MG63 (cell line): ENCODE data around the gene KCNS3. TPM values are rescaled to one million over a fixed set of nuclear protein-coding genes. Genes with fewer than 3 reads are reported as not detected.

Experiments
- DNase-seq: peaks from one replicate; pipeline ENCODE4 v3.0.0-alpha.2; 2020
- H3K27me3 ChIP-seq: fragments of 250-450 bp; sonication (Bioruptor Pico); 2 replicates; pipeline ENCODE4 v1.5.1; 2020; ENCODE audit warnings: mild to moderate bottlenecking, moderate library complexity
- H3K36me3 ChIP-seq: fragments of 250-450 bp; sonication (Bioruptor Pico); 2 replicates; pipeline ENCODE4 v1.5.1; 2020; ENCODE audit warnings: mild to moderate bottlenecking, moderate library complexity
- H3K4me3 ChIP-seq: fragments of 250-450 bp; sonication (Bioruptor Pico); 2 replicates; pipeline ENCODE4 v1.5.1; 2020; ENCODE audit warnings: mild to moderate bottlenecking, moderate library complexity
- H3K9me3 ChIP-seq: fragments of 250-450 bp; sonication (Bioruptor Pico); 2 replicates; pipeline ENCODE4 v1.5.1; 2020; ENCODE audit warnings: mild to moderate bottlenecking, moderate library complexity
- total RNA-seq: library from RNA; depleted of rRNA; stranded (reverse); fragments of >200 nt; shearing (Covaris generic); gene quantifications from 2 replicates; pipeline ENCODE4 v1.2.3, GENCODE V29; 2014; ENCODE audit warnings: low replicate concordance; rRNA removed

KCNS3 gene
- total RNA-seq = 5.2 and 10.7 TPM in 2 replicates

DNA sequence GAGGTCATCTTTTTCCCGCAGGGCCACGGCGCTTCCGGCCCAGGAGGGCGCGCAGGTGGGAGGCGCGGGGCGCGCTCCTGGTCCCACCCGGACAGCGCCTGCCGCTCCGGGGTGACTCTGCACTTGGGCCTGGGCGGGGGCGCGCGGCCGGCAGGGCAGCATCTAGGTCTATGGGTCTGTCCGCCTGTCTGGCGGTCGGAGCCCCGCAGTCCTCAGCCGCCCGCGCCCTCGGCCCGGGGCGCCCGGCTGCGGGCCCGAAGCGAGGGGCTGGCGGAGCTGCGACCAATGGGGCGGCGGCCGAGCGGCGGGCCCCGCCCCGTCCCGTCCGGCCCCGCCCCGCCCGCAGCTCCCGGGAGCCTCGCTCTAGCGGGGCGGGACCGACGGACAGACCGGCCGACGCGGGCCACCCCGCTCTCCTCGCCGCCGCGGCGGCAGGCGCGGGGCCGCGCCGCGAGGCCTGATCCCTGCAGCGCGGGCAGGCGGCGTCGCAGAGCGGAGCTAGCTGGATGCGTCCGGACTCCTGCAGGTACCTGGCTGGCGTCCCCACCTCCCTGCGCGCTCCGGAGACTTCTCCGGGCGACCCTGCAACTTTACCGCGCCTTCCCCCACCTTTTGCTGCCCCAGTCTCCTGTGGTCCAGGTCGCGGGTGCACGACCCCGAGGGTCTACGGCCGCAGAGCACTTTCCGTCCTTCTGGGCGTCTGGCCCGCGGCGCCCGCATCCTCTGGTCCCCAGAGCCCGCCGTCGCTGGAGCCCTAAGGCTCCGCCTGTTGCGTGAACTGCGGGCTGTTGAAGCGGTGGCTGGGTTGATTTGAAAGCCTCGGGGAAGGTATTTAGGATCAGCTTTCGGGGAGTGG lies at the start of gene KCNS3:
TSS of gene KCNS3 (plus strand) at position 387 of the 856 bp plus-strand sequence. CDS start 52,342 bp downstream, outside the sequence.
- Histone ChIP-seq H3K9me3 (no peaks in the 10 kb centered on the region), H3K4me3 (peak within 1 kb of the TSS; percentile 87), H3K27me3 (peaks cover 3% of the 10 kb centered on the region; the same call in 1 of the 2 replicates), H3K36me3 (no peaks in the 10 kb centered on the region)
- DNase-seq = peak; percentile 60

DNA sequence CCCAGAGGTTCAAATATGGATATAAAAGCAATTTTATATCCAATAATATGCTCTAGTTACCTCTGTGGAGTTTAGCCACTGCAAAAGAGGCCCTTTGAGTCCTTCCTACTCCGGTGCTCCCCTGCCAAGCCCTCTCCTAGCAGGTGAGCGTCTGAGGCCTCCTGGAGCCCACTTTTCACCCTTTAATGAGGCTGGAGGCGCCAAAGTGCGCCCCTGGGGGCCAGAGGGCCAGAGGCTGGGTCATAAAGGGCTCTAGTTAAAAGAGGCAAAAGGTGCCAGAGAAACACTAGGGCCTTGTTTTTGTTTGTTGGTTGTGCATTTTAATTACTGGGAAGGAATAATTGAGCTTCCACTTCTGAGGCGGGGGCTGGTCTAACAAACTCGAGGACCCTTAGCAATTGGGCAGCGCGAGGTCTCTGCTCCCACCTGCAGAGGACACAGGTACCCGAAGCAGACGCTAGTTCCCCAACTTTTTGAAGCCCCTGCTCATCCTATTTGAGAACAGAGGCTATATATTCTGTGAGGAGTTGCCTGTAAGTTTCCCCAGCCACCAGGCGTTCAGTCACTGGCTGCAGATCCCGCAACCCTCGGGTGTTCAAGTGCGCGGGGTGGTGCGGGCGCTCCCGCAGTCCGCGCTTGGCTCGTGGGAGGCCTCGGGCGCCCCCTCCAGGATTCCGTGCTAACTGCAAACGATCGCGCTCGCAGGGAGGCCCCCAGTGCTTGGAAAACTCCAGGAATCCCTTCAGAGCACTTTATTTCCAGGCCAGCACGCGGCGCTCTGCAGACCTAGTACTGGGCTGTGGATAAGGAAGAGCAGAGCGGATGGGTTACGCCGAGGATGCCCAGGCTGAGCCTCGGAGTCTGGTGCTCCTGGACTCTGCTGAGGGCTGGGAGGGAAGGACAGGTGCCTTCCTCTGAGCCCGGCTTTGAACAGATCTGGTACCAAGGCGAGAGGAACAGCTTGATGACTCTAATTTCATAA lies 48.1 kb upstream of the KCNS3 start:
- Histone ChIP-seq H3K9me3 (no peaks in the 10 kb centered on the region), H3K4me3 (no peak overlapping the region), H3K36me3 (no peaks in the 10 kb centered on the region), H3K27me3 (peaks cover 2% of the 10 kb centered on the region; the same call in 1 of the 2 replicates)
- peak; percentile 41 for DNase-seq

- Histone ChIP-seq H3K9me3 (no peaks in the 10 kb centered on the region), H3K27me3 (peaks cover 2% of the 10 kb centered on the region; the same call in 1 of the 2 replicates), H3K36me3 (no peaks in the 10 kb centered on the region), H3K4me3 (no peak overlapping the region)
- DNase-seq = no peak
These were observed 43.0 kb upstream of the KCNS3 start for GRCh38 chr2:17835516-17835915.

- Histone ChIP-seq H3K9me3 (no peaks in the 10 kb centered on the region), H3K27me3 (no peaks in the 10 kb centered on the region), H3K36me3 (no peaks in the 10 kb centered on the region), H3K4me3 (no peak overlapping the region)
- no peak for DNase-seq
These were observed 38.5 kb upstream of the KCNS3 start for GRCh38 chr2:17839959-17840358.

- H3K9me3 ChIP-seq = no peaks in the 10 kb centered on the region
- no peak overlapping the region for H3K4me3 ChIP-seq
- H3K27me3 ChIP-seq = no peaks in the 10 kb centered on the region
- DNase-seq = no peak
- no peaks in the 10 kb centered on the region for H3K36me3 ChIP-seq
These were observed 35.0 kb upstream of the KCNS3 start for GRCh38 chr2:17843457-17843856.

GRCh38 chr2:17845806-17846205 lies 32.7 kb upstream of the KCNS3 start:
- no peak for DNase-seq
- H3K4me3 ChIP-seq = no peak overlapping the region
- H3K27me3 ChIP-seq = no peaks in the 10 kb centered on the region
- no peaks in the 10 kb centered on the region for H3K36me3 ChIP-seq
- no peaks in the 10 kb centered on the region for H3K9me3 ChIP-seq

DNA sequence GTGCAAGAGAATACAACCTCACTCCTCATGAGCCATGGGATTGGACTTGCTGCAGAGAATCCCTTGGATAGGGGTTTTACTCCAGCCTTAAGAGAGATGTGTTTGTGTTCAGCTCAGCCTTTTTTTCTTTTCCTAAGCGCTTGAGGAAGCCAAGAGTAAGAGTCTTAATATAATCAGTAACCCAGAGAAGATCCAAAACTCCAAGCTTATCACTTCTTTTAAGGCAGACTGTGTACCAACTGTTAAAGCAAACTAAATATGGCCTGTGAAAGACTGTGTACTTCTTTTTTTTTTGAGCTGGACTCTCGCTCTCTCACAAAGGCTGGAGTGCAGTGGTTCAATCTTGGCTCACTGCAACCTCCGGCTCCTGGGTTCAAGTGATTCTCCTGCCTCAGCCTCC lies 31.8 kb upstream of the KCNS3 start:
- DNase-seq = no peak
- H3K4me3 ChIP-seq = no peak overlapping the region
- no peaks in the 10 kb centered on the region for H3K36me3 ChIP-seq
- no peaks in the 10 kb centered on the region for H3K9me3 ChIP-seq
- H3K27me3 ChIP-seq = no peaks in the 10 kb centered on the region

GRCh38 chr2:17847236-17847635 lies 31.2 kb upstream of the KCNS3 start:
- no peaks in the 10 kb centered on the region for H3K27me3 ChIP-seq
- no peaks in the 10 kb centered on the region for H3K9me3 ChIP-seq
- DNase-seq = no peak
- H3K4me3 ChIP-seq = no peak overlapping the region
- no peaks in the 10 kb centered on the region for H3K36me3 ChIP-seq

GRCh38 chr2:17849275-17849674 lies 29.2 kb upstream of the KCNS3 start:
- Histone ChIP-seq H3K27me3 (no peaks in the 10 kb centered on the region), H3K36me3 (no peaks in the 10 kb centered on the region), H3K4me3 (no peak overlapping the region), H3K9me3 (no peaks in the 10 kb centered on the region)
- DNase-seq = no peak

- Histone ChIP-seq H3K36me3 (no peaks in the 10 kb centered on the region), H3K4me3 (no peak overlapping the region), H3K27me3 (no peaks in the 10 kb centered on the region), H3K9me3 (no peaks in the 10 kb centered on the region)
- no peak for DNase-seq
These were observed 28.3 kb upstream of the KCNS3 start for GRCh38 chr2:17850151-17850550.

DNA sequence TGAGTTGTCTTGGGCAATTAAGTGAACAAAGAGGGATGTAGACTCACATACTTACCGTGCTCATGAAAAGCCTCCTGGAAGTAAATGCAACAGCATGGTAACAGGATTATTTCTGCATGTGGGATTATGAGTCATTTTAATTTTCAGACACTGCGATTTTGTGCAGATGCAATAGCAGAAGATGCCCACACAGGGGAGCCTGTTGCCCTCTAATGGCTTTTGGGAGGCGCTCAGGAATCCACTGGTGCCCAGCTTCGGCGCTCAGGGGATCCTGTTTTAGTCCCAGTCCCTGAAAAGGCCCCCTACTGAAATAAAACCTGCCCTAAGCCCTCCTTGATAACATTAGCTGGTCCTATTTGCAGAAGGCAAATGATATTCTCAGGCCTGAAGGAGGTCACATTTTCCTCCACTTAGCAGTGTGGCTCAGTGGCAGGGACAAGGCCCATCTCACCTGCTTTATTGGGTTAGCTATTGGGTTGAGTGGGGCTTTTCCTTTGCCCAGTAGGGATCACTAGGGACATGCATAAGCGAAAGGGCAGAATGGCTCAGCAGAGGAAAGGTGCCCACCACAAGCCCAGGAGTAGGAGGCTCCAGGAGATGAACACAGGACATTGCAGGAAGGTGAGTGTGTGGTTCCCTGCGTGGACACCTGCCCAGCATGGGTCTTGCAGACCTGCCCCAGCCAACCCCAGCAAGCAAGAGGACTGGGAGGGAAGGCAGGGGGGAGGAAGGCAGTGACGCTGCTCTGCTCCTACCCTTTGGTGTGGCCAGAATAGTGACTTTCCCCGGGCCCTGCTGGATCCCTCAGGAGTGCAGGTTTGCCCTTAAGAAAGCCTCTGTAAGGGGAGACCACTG lies 26.5 kb upstream of the KCNS3 start:
- no peaks in the 10 kb centered on the region for H3K27me3 ChIP-seq
- no peaks in the 10 kb centered on the region for H3K9me3 ChIP-seq
- peak; percentile 54 for DNase-seq
- H3K36me3 ChIP-seq = no peaks in the 10 kb centered on the region
- H3K4me3 ChIP-seq = no peak overlapping the region

DNA sequence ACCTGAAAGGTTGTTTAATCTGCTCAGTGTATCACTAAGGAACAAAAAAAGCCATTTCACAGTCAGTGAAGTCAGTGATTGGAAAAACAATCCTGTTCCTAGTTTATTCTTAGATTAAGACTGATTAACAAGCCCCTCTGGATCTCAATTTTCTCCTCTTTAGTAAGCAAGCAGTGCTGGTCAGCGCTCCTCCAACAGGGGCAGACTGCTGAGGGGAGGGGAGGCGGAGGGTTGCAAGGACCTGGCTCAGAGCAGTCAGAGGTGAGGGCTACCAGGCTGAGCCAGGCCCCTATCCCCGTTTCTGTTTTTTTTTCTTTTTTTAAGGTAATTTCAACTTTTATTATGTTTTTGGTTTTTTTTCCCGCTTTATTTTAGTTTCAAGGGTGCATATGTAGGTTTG lies 24.7 kb upstream of the KCNS3 start:
- DNase-seq = no peak
- Histone ChIP-seq H3K4me3 (no peak overlapping the region), H3K36me3 (no peaks in the 10 kb centered on the region), H3K27me3 (no peaks in the 10 kb centered on the region), H3K9me3 (no peaks in the 10 kb centered on the region)

- Histone ChIP-seq H3K4me3 (no peak overlapping the region), H3K27me3 (no peaks in the 10 kb centered on the region), H3K36me3 (no peaks in the 10 kb centered on the region), H3K9me3 (no peaks in the 10 kb centered on the region)
- DNase-seq = peak; percentile 60
These were observed 21.4 kb upstream of the KCNS3 start for GRCh38 chr2:17857021-17857420.

DNA sequence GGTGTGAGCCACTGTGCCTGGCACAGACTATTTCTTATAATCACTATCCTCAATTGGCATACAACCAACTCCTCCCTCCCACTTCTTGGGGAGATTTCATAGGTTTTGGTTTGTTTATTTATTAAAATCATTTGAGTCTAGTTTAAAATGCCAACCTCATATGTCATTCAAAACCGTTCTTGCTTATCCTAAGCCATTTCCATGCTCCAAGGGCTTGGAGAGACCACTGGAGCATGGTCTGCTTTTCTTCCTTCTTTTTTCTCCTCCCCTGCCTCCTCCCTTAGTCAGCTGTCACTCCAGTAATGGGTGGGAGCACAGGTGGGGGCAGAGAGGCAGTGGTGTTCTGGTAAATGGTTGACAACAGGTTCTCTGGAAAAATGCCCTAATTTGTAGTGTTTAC lies 20.4 kb upstream of the KCNS3 start:
- Histone ChIP-seq H3K27me3 (no peaks in the 10 kb centered on the region), H3K4me3 (no peak overlapping the region), H3K9me3 (no peaks in the 10 kb centered on the region), H3K36me3 (no peaks in the 10 kb centered on the region)
- DNase-seq = no peak

DNA sequence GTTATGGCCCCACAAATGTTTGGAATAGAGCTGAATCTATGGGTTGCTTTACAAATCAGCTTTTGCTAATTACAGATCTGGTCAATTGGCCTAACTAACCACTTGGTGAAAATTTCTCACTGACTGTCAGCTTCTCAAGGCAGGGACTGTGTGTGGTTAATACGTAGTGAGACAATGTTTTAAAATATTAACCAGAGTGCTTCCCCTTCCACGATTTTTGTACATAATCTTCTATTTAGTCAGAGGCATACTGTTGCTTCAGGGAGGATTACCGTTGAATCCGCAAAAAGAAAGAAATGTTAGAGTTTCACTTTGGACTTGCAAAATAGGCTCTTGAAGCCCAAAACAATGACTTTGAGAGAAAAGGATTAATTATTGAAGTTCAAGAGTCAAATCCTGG lies 14.9 kb upstream of the KCNS3 start:
- H3K36me3 ChIP-seq = no peaks in the 10 kb centered on the region
- H3K4me3 ChIP-seq = no peak overlapping the region
- no peak for DNase-seq
- H3K9me3 ChIP-seq = no peaks in the 10 kb centered on the region
- no peaks in the 10 kb centered on the region for H3K27me3 ChIP-seq

- Histone ChIP-seq H3K27me3 (no peaks in the 10 kb centered on the region), H3K36me3 (no peaks in the 10 kb centered on the region), H3K9me3 (no peaks in the 10 kb centered on the region), H3K4me3 (no peak overlapping the region)
- no peak for DNase-seq
These were observed 13.8 kb upstream of the KCNS3 start for GRCh38 chr2:17864676-17865075.
